Measurements from ENCODE around the gene HOXB7. TPM values are rescaled to one million over a fixed set of nuclear protein-coding genes. Genes with fewer than 3 reads are reported as not detected.

Gene HOXB7
- total and polyA plus RNA-seq, 7 donors = 1.1 to 67.3 (median 6.6) TPM

DNA sequence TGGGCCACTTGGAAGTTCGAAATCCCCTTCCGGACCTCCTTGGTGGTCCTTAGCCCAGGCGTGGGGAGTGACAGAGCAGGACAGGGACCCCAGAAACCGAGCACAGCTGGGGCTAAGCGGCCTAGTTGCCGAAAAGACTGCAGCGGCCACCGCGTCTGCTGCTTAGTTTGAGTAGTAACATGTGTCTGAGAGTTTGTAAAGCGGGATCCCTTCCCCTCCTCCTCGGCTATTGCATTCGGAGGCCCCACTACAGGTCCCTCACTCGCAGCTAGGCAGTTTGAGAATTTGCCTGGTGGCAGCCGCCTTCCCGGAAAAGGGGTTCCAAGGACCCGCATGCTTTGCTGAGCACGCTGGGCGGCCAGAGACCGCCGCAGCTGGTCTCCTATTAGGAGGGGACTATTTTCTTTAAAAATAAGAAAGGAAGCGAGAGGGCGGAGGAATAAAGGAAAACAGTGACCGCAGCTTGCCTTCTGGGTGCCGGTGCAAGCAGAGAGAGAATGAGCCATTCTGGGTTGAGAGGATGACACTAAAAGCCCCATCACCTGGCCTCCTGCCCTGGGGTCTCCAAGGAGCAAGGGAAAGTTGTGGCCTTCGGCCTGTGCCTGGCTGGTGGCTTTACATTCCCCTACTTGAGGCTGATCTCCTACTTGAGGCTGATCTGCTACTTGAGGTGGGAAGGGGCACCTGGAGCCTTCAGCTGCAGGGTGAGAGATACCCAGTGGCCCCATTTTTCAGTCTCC lies 16.1 kb downstream of the HOXB7 start:
- Histone ChIP-seq H3K36me3 (no peaks in the 10 kb centered on the region), H3K4me3 (peak overlapping the region; percentile 36 to 70 (median 56)), H3K4me1 (peaks cover 0 to 69% (median 57%) of the 10 kb centered on the region in 4 donors), H3K27me3 (peaks cover 0 to 7% (median 0%) of the 10 kb centered on the region in 3 donors), H3K9me3 (no peaks in the 10 kb centered on the region), H3K27ac (peak overlapping the region in 3 of 4 donors; percentile 95 to 99 (median 97))
- TF ChIP-seq POLR2A (IDR thresholded peaks at IDR 0.05) (no peak), EP300 (IDR thresholded peaks at IDR 0.05) (no peak), POLR2AphosphoS5 (IDR thresholded peaks at IDR 0.05) (no peak)
- TF ChIP-seq, protein P1, sequence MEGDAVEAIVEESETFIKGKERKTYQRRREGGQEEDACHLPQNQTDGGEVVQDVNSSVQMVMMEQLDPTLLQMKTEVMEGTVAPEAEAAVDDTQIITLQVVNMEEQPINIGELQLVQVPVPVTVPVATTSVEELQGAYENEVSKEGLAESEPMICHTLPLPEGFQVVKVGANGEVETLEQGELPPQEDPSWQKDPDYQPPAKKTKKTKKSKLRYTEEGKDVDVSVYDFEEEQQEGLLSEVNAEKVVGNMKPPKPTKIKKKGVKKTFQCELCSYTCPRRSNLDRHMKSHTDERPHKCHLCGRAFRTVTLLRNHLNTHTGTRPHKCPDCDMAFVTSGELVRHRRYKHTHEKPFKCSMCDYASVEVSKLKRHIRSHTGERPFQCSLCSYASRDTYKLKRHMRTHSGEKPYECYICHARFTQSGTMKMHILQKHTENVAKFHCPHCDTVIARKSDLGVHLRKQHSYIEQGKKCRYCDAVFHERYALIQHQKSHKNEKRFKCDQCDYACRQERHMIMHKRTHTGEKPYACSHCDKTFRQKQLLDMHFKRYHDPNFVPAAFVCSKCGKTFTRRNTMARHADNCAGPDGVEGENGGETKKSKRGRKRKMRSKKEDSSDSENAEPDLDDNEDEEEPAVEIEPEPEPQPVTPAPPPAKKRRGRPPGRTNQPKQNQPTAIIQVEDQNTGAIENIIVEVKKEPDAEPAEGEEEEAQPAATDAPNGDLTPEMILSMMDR (IDR thresholded peaks at IDR 0.05) = no peak
- WGBS, 2 donors = 80 to 84% methylated on average over 25 of the region's 25 CpGs
- DNase-seq = no peak
- intact Hi-C loops (cut with DNase I) = loop anchor here (1.0 kb wide), 1 partner anchor 240 kb away; no protein-coding TSS in a partner anchor

- Histone ChIP-seq H3K9me3 (no peaks in the 10 kb centered on the region), H3K27me3 (peaks cover 0 to 7% (median 0%) of the 10 kb centered on the region in 3 donors), H3K4me1 (peaks cover 0 to 61% (median 52%) of the 10 kb centered on the region in 4 donors), H3K27ac (peak overlapping the region in 3 of 4 donors; percentile 95 to 99 (median 97)), H3K36me3 (no peaks in the 10 kb centered on the region), H3K4me3 (peak overlapping the region; percentile 36 to 70 (median 56))
- TF ChIP-seq, protein P1 (IDR thresholded peaks at IDR 0.05) = peak; percentile 90 to 94 (median 92)
- TF ChIP-seq POLR2AphosphoS5 (IDR thresholded peaks at IDR 0.05) (peak; percentile 16 to 66 (median 54)), EP300 (IDR thresholded peaks at IDR 0.05) (no peak)
- 37 to 69% methylated on average over 37 of the region's 37 CpGs for WGBS, 2 donors
- DNase-seq = peak; percentile 92
- intact Hi-C loops (cut with DNase I) = loop anchor here (1.0 to 2.0 kb wide), 3 partner anchors 101 to 243 kb away; no protein-coding TSS in a partner anchor
Observed at GRCh38 chr17:48593840-48594537, 16.8 kb downstream of the HOXB7 start.

DNA sequence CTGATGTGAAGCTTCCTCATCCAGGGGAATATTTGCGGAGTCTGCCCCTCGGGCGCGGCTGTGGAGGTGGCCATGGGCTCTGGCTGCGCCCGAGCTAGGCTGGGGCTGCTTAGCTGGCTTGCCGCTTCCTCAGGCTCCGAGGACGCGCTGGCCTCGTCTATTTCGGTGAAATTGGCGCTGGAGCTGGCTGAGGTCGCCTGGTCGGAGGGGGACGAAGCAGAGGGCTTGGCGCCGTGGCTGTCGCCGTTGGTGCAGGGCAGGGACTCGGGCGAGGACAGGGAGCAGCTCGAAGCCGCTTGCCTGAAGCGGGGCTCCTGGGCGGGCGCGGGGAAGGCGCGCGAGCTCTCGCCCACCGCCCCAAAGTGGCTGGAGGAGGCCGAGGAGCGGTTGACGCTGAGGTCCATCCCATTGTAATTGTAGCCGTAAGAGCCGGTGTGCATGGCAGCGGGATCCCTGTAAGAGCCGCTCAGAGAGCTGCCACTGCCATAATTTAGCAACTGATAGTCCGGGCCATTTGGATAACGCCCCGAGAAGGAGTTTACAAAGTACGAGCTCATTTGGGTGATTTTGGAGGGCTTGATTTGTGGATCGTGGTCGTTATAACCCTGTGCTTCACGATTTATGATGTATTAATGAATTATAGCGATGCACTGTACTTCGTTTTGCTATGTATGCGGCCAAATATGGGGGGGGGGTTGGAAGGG lies 17.5 kb downstream of the HOXB7 start, which contains the start of gene HOXB5:
Gene HOXB5 (minus strand): TSS at position 654 of the 704 bp plus-strand sequence. CDS start 97 bp downstream, at position 557.
- Histone ChIP-seq H3K27ac (peak within 1 kb of the TSS in 3 of 4 donors; percentile 95 to 99 (median 97)), H3K36me3 (no peaks in the 10 kb centered on the region), H3K9me3 (no peaks in the 10 kb centered on the region), H3K4me3 (peak within 1 kb of the TSS; percentile 36 to 70 (median 56)), H3K27me3 (peaks cover 0 to 7% (median 0%) of the 10 kb centered on the region in 3 donors), H3K4me1 (peaks cover 0 to 55% (median 47%) of the 10 kb centered on the region in 4 donors)
- intact Hi-C loops (cut with DNase I) = loop anchor here (2.0 kb wide), 2 partner anchors 100 to 242 kb away; no protein-coding TSS in a partner anchor
- 26 to 73% methylated on average over 50 of the region's 50 CpGs for WGBS, 2 donors
- TF ChIP-seq POLR2AphosphoS5 (IDR thresholded peaks at IDR 0.05) = peak in 3 of 4 donors; percentile 12 to 42 (median 19)
- TF ChIP-seq, protein P1 (IDR thresholded peaks at IDR 0.05) = no peak
- no peak for DNase-seq

DNA sequence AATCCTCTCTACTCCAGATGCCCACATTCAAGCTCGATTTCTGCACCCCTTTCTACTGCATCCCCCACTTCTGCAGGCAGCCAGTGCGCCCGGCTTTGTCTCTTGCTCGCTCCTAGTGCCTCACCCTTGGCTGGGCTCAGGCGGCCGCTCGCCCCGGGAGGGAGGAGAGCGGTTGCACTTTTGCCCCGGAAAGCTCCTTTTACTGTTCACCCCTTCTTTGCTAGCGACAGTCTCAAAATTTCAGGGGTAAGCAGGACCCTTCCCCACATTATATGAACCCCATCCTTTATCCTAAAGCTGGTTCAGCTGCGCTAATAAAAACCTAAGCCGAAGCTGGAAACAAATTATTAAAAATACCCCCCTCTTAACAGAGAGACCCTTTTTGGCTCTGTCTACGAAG lies 18.2 kb downstream of the HOXB7 start:
- DNase-seq = no peak
- intact Hi-C loops (cut with DNase I) = loop anchor here (2.0 kb wide), 2 partner anchors 100 to 242 kb away; no protein-coding TSS in a partner anchor
- Histone ChIP-seq H3K9me3 (no peaks in the 10 kb centered on the region), H3K4me3 (peak overlapping the region; percentile 36 to 70 (median 56)), H3K27ac (peak overlapping the region in 3 of 4 donors; percentile 95 to 99 (median 97)), H3K4me1 (peaks cover 0 to 59% (median 47%) of the 10 kb centered on the region in 4 donors), H3K36me3 (no peaks in the 10 kb centered on the region), H3K27me3 (peaks cover 0 to 7% (median 0%) of the 10 kb centered on the region in 3 donors)
- TF ChIP-seq EP300 (IDR thresholded peaks at IDR 0.05) (no peak), POLR2AphosphoS5 (IDR thresholded peaks at IDR 0.05) (peak in 2 of 4 donors; percentile 10 to 26)
- TF ChIP-seq, protein P1 (IDR thresholded peaks at IDR 0.05) = no peak
- WGBS, 2 donors = 41 to 73% methylated on average over 14 of the region's 14 CpGs

Data from sigmoid colon (tissue), 7 donors.